OCI-LY7 (cell line): ENCODE results near the gene BCHE. TPM values are rescaled to one million over a fixed set of nuclear protein-coding genes. Genes with fewer than 3 reads are reported as not detected.

Experiments used
- BruUV-seq: library from RNA; stranded (reverse); fragments of 400-500 nt; replicated peaks from 2 replicates; lab custom pipeline; 2021; lab: Mats Ljungman, UMichigan
- CTCF ChIA-PET: fragments of 300-600 bp; sonication (Branson Sonifier 250); formaldehyde crosslinking; loops from one replicate; lab custom pipeline; 2022; ENCODE audit warnings: antibody characterized with exemption; ENCODE audit not compliant: unreplicated experiment; lab: Charles Lee
- POLR2A ChIA-PET: fragments of 300-600 bp; sonication (Branson Sonifier 250); formaldehyde crosslinking; loops from one replicate; lab custom pipeline; 2022; ENCODE audit warnings: antibody characterized with exemption; lab: Charles Lee
- DNase-seq: peaks from one replicate; pipeline ENCODE4 v3.0.0-alpha.2; 2015; ENCODE audit warnings: low spot score
- H2AFZ ChIP-seq: fragments of 200-600 bp; sonication (generic), shearing (Covaris generic); 2 replicates; pipeline ENCODE4 v1.6.1; 2014; ENCODE audit warnings: mild to moderate bottlenecking, antibody characterized with exemption, low read length, moderate library complexity
- H3K27ac ChIP-seq: fragments of 200-600 bp; sonication (generic); 2 replicates; pipeline ENCODE4 v1.5.1; 2014; ENCODE audit warnings: mixed run types, low read depth, mild to moderate bottlenecking, moderate library complexity, low read length, inconsistent platforms; ENCODE audit not compliant: poor library complexity, severe bottlenecking
- H3K36me3 ChIP-seq: fragments of 200-600 bp; sonication (generic); 2 replicates; pipeline ENCODE4 v1.6.1; 2014; ENCODE audit warnings: mild to moderate bottlenecking, antibody characterized with exemption, low read length, moderate library complexity, mixed read lengths; ENCODE audit not compliant: insufficient read depth
- H3K4me1 ChIP-seq: fragments of 200-600 bp; sonication (generic); 2 replicates; pipeline ENCODE4 v1.5.1; 2014; ENCODE audit warnings: mild to moderate bottlenecking, low read length; ENCODE audit not compliant: insufficient read depth, poor library complexity, severe bottlenecking
- H3K4me2 ChIP-seq: fragments of 200-600 bp; sonication (generic); 2 replicates; pipeline ENCODE4 v1.6.1; 2014; ENCODE audit warnings: mild to moderate bottlenecking, low read length
- H3K4me3 ChIP-seq: fragments of 200-600 bp; sonication (generic); 2 replicates; pipeline ENCODE4 v1.5.1; 2014; ENCODE audit warnings: mild to moderate bottlenecking, low read depth, low read length; ENCODE audit not compliant: poor library complexity, severe bottlenecking
- H3K79me2 ChIP-seq: fragments of 200-600 bp; sonication (generic); 2 replicates; pipeline ENCODE4 v1.6.1; 2016; ENCODE audit warnings: low read depth, mild to moderate bottlenecking, low read length, moderate library complexity, mixed read lengths; ENCODE audit not compliant: insufficient read depth
- H3K9me2 ChIP-seq: fragments of 200-600 bp; sonication (generic); 2 replicates; pipeline ENCODE4 v1.6.1; 2016; ENCODE audit warnings: mild to moderate bottlenecking, low read length, mixed read lengths; ENCODE audit not compliant: insufficient read depth
- H3K9me3 ChIP-seq: fragments of 200-600 bp; sonication (generic); 2 replicates; pipeline ENCODE4 v1.6.1; 2014; ENCODE audit warnings: mild to moderate bottlenecking, mixed run types, low read length, mixed read lengths
- H4K20me1 ChIP-seq: fragments of 200-600 bp; sonication (generic); 2 replicates; pipeline ENCODE4 v1.6.1; 2014; ENCODE audit warnings: mild to moderate bottlenecking, antibody characterized with exemption, low read length, moderate library complexity, mixed read lengths; ENCODE audit not compliant: insufficient read depth
- CTCF ChIP-seq: fragments of 200-600 bp; sonication (generic); conservative IDR thresholded peaks from 2 replicates; pipeline ENCODE4 v1.5.1; 2014; ENCODE audit warnings: mild to moderate bottlenecking, antibody characterized with exemption, low read length, moderate library complexity, mixed read lengths
- EZH2phosphoT487 ChIP-seq: fragments of 200-600 bp; sonication (generic); IDR thresholded peaks from 2 replicates; pipeline ENCODE4 v1.6.1; 2018; ENCODE audit warnings: low read depth, borderline replicate concordance, mild to moderate bottlenecking, mixed run types, antibody characterized with exemption, low read length, moderate library complexity, mixed read lengths
- intact Hi-C: fragments of 100-400 bp; cut with micrococcal nuclease; formaldehyde crosslinking; loops from one replicate; pipeline ENCODE4 v1.10.0; 2022; ENCODE audit not compliant: unreplicated experiment
- total RNA-seq, 2 experiments: library from RNA; depleted of rRNA in 1 of 2; stranded (reverse); fragments of >200 nt in 1 of 2; shearing (Covaris generic) in 1 of 2; gene quantifications; 2 replicates each; pipeline ENCODE4 v1.2.3, GENCODE V29; 2014 to 2022

The BCHE gene
- total RNA-seq, 2 experiments from 2014 or later = not detected

- DNase-seq = no peak
- Histone ChIP-seq H2AFZ (no peak overlapping the region), H3K36me3 (no peaks in the 10 kb centered on the region), H3K4me3 (no peak overlapping the region), H3K79me2 (no peaks in the 10 kb centered on the region), H4K20me1 (no peaks in the 10 kb centered on the region), H3K9me3 (no peaks in the 10 kb centered on the region), H3K9me2 (no peaks in the 10 kb centered on the region), H3K4me1 (no peaks in the 10 kb centered on the region), H3K27ac (no peak overlapping the region), H3K4me2 (no peak overlapping the region)
- ChIA-PET POLR2A (no interaction called here), CTCF (no interaction called here)
- TF ChIP-seq EZH2phosphoT487 (no peak), CTCF (no peak)
- no TSS peak for BruUV-seq
- intact Hi-C loops = no loop called here
These were observed 15.0 kb upstream of the BCHE start for GRCh38 chr3:165852191-165852590.

- CTCF ChIA-PET = no interaction called here
- TF ChIP-seq EZH2phosphoT487 (no peak), CTCF (no peak)
- Histone ChIP-seq H3K27ac (no peak overlapping the region), H3K36me3 (no peaks in the 10 kb centered on the region), H2AFZ (no peak overlapping the region), H3K79me2 (no peaks in the 10 kb centered on the region), H3K4me2 (no peak overlapping the region), H3K4me1 (no peaks in the 10 kb centered on the region), H3K9me3 (no peaks in the 10 kb centered on the region), H3K4me3 (no peak overlapping the region), H4K20me1 (no peaks in the 10 kb centered on the region), H3K9me2 (no peaks in the 10 kb centered on the region)
- intact Hi-C loops = no loop called here
- no peak for DNase-seq
- POLR2A ChIA-PET = no interaction called here
- no TSS peak for BruUV-seq
These were observed 8.8 kb upstream of the BCHE start for GRCh38 chr3:165846056-165846455.

- Histone ChIP-seq H3K9me2 (no peaks in the 10 kb centered on the region), H2AFZ (no peak overlapping the region), H3K4me3 (no peak overlapping the region), H3K79me2 (no peaks in the 10 kb centered on the region), H3K27ac (no peak overlapping the region), H3K9me3 (no peaks in the 10 kb centered on the region), H4K20me1 (no peaks in the 10 kb centered on the region), H3K4me2 (no peak overlapping the region), H3K4me1 (no peaks in the 10 kb centered on the region), H3K36me3 (no peaks in the 10 kb centered on the region)
- DNase-seq = no peak
- intact Hi-C loops = no loop called here
- BruUV-seq = no TSS peak
- POLR2A ChIA-PET = no interaction called here
- TF ChIP-seq EZH2phosphoT487 = no peak
- TF ChIP-seq CTCF = no peak
- CTCF ChIA-PET = no interaction called here
These were observed 2.3 kb upstream of the BCHE start for GRCh38 chr3:165839296-165840076.
